HUES6 (cell line): ENCODE data around the gene HOXA3.
A peak's percentile ranks its signal among the peaks of the same experiment; 100 is the strongest.

Source experiments
- H3K27ac ChIP-seq: 2 replicates; pipeline ENCODE4 v1.7.0; 2013; ENCODE audit warnings: low read depth, mild to moderate bottlenecking, low read length, inconsistent platforms
- H3K27me3 ChIP-seq: 2 replicates; pipeline ENCODE4 v1.6.1; 2013; ENCODE audit warnings: low read length; ENCODE audit not compliant: control insufficient read depth, insufficient read depth
- H3K36me3 ChIP-seq: 2 replicates; pipeline ENCODE4 v1.6.1; 2013; ENCODE audit warnings: low read length; ENCODE audit not compliant: control insufficient read depth, insufficient read depth
- H3K4me1 ChIP-seq: 2 replicates; pipeline ENCODE4 v1.6.1; 2013; ENCODE audit warnings: low read length; ENCODE audit not compliant: control insufficient read depth, insufficient read depth
- H3K4me3 ChIP-seq: 2 replicates; pipeline ENCODE4 v1.5.1; 2013; ENCODE audit warnings: low read depth, low read length
- H3K9ac ChIP-seq: one replicate; pipeline ENCODE4 v1.6.1; 2013; ENCODE audit warnings: mild to moderate bottlenecking, low read length
- H3K9me3 ChIP-seq: 2 replicates; pipeline ENCODE4 v1.6.1; 2013; ENCODE audit warnings: low read depth, low read length; ENCODE audit not compliant: control insufficient read depth, insufficient read depth

The HOXA3 gene

DNA sequence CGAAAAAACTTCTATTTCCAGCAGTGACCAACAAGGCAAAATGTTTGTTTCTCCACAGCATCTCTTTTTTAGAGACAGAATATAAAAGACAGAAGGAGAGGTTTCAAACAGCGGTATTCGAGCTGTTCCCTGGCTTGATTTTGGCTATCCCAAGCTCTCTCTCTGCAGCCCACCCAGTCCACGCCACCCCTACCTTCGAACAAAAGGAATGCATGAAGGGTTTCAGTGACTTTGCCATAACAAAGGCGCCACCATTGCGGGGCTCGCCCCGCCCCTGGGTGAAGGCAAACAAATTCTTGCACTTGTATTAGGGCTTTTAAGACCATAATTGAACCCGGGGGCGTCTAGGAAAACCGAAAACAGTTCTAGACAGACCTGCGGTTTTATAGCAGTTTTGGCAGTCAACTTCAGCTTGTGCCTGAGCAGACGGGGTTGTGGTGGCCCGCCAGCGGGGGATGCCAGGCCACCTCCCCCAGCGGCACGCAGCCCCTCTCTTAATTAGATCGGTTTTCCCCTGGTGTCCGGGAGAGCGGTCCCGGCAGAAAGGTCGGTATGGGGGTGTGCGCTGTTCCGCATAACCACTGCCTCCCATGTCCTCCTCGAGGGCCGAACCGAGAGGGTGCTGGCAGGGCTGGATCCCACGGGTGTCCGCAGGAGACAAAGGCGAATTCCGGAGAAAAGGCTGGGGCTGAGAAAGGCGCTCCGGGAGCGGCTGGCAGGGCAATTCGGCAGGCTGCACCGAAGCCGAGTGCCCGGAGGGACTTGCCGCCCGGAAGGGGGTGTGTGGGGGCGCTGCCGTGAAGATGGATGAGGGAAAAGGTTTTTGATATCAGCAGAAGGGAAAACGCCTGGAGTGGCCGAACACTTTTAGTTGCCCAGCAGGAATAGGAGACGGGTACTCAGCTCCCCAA is 35.3 kb upstream of the HOXA3 start:
- peak overlapping the region; percentile 51 for H3K9ac ChIP-seq
- no peaks in the 10 kb centered on the region for H3K9me3 ChIP-seq
- peaks cover 100% of the 10 kb centered on the region for H3K27me3 ChIP-seq
- H3K4me1 ChIP-seq, result peaks cover 49% of the 10 kb centered on the region
- H3K4me3 ChIP-seq, result peak overlapping the region; percentile 37; the same call in 1 of the 2 replicates
- H3K36me3 ChIP-seq, result no peaks in the 10 kb centered on the region
- no peak overlapping the region for H3K27ac ChIP-seq

DNA sequence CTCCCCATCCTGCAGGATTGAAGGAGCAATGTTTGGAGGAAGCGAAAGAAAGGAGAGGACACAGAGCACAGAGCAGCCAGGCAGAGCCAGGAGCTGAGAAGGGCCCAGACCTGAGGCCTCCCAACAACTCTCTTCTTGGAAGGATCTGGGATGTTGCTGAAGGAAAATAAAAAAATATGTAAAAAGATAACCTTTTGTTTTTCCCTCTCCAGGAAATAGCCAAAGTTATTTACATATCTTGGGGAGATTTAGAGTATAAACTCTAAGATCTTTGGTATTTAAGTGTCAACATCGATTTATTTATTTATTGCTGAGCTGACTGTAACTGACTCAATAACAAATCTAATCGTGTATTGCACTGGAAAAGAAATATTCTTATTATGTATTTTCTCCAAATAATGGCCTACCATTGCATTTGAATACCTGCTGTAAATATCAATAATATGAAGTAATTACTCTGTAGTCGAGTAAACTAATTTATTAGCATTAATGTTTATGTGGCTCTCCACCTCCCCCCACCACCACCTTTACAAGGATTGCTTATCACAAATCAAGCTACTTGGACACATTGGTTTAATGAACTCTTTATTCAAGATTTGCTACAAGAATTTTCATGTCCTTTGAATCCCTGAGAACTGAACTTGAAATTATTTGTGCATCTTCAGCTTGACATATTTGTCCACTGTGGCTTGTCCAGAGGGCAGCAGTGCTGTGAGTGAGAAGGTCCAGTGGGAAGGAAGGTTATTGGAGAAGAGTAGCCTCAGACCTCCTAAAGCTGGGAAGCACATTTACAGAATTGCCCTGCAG is 34.5 kb upstream of the HOXA3 start:
- Histone ChIP-seq H3K4me1 (peaks cover 46% of the 10 kb centered on the region), H3K36me3 (no peaks in the 10 kb centered on the region), H3K4me3 (peak overlapping the region; percentile 43; the same call in 1 of the 2 replicates)

DNA sequence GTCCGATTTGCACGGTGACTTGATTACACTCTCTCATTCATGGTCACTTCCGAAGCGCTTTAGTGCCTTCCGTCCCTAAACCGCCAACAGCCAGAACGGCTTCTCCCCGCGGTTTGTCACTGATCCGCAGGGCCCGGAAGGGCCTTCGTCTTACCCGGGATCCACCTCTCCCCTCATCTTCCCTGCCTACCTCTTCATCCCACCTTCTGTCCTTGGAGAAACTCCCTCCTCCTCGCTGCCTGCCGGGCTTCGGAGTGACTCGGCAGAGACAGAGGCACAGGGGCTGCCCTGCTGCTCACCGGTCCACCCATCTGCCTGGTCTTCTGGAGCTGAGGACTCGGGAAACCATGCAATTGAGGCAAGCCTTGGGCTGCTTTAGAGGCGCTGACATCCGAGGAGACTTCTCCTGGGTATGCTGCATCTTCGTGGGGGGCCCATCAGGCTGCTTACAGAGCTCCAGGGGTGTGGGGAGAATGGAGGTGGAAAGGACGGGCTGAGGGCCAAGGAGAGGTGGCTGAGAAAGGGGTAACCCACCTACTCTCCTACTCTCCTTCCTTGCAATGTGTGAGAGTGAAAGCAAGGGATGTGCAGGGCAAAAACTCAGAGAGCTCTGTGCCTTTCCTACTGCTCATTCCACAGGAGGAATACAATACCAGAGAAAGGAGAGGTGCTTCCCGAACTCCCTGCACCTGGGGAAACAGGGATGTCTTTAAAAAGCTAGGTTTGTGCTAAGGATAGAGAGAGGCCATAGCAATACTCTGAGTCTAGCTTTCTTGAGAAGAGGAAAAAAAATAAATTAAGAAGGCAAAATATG is 33.7 kb upstream of the HOXA3 start:
- H3K4me3 ChIP-seq, result peak overlapping the region; percentile 43
- H3K4me1 ChIP-seq, result peaks cover 44% of the 10 kb centered on the region
- H3K36me3 ChIP-seq, result no peaks in the 10 kb centered on the region
- H3K27me3 ChIP-seq, result peaks cover 100% of the 10 kb centered on the region
- H3K9ac ChIP-seq, result peak overlapping the region; percentile 54
- no peaks in the 10 kb centered on the region for H3K9me3 ChIP-seq
- no peak overlapping the region for H3K27ac ChIP-seq

More for the DNA sequence above, 34.5 kb upstream of the HOXA3 start:
- Histone ChIP-seq H3K9ac (no peak overlapping the region), H3K27me3 (peaks cover 100% of the 10 kb centered on the region), H3K27ac (no peak overlapping the region), H3K9me3 (no peaks in the 10 kb centered on the region)

DNA sequence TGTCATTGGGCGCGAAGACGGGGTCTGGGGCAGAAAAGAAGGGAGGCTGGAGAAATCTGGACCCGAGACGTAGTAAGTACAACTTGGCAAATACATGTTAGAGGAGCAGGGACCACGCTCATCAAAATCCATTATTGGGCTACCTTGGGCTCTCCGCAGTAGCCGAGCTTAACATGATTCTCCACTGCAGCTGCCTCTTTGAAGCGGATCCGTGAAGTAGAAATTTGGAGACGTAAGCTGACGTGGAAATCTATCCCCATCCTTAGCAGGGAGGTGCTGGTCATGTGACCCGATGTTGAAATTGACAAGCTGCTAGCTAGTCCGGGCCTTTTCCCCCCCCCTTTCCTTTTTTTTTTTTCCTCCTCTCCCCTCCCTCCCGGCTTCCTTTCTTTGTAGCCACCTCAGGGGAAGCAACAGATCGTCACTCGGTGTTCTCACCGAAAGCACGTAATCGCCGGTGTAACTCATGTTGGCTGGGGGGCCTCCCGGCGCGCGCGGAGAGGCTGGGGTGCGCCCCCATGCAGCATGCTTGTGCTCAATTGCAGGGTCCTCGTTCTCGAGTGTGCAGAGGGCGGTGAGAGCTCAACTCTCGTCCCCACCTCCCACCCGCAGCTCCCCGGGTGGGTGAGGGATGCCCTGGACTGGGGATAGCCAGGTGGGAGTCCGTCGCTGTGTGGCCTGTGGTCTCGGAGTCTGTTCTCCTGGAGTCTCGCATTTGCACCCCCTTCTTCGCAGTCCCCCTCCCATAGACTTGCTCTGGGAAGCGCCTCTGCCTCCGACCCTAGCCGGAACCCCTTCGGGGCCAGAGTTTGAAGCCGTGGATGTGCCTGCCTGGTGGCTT is 32.9 kb upstream of the HOXA3 start, which contains the start of gene HOXA11:
Gene HOXA11, minus strand, starts transcription at position 220 of the 841 bp plus-strand sequence. Its CDS starts 88 bp downstream, at position 132.
- Histone ChIP-seq H3K9ac (peak within 1 kb of the TSS; percentile 54), H3K27ac (no peak within 1 kb of the TSS), H3K36me3 (no peaks in the 10 kb centered on the region), H3K27me3 (peaks cover 100% of the 10 kb centered on the region), H3K9me3 (no peaks in the 10 kb centered on the region), H3K4me3 (peak within 1 kb of the TSS; percentile 43), H3K4me1 (peaks cover 44% of the 10 kb centered on the region)

DNA sequence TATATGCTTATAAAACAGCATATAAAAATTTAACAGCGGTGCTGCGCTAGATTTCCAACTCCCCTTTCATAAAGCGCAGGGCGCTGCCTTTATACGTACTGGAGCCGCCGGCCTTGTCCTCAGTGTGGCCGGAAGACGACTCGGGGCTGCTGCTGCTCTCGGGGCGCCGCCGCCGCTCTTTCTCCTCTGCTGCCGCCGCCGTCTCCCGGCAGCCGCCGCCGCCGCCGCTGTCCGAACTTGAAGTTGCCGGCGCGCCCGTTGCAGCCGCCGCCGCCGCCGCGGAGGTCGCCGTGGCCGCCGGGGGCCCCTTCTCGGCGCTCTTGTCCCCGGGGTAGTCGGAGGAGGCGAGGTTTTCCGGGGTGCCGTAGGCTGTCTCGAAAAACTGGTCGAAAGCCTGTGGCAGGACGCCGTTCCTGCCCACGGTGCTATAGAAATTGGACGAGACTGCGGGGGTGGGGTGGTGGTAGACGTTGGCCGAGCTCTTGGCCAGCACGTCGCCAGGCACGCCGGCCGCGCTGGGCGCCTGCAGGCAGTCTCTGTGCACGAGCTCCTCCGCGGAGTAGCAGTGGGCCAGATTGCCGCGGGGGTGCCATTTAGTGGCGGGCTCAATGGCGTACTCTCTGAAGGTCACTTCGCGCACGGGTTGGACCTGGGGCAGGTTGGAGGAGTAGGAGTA is 32.1 kb upstream of the HOXA3 start:
- Histone ChIP-seq H3K4me3 (peak overlapping the region; percentile 43), H3K9me3 (no peaks in the 10 kb centered on the region), H3K27me3 (peaks cover 100% of the 10 kb centered on the region), H3K4me1 (peaks cover 45% of the 10 kb centered on the region), H3K9ac (peak overlapping the region; percentile 50), H3K27ac (no peak overlapping the region), H3K36me3 (no peaks in the 10 kb centered on the region)

DNA sequence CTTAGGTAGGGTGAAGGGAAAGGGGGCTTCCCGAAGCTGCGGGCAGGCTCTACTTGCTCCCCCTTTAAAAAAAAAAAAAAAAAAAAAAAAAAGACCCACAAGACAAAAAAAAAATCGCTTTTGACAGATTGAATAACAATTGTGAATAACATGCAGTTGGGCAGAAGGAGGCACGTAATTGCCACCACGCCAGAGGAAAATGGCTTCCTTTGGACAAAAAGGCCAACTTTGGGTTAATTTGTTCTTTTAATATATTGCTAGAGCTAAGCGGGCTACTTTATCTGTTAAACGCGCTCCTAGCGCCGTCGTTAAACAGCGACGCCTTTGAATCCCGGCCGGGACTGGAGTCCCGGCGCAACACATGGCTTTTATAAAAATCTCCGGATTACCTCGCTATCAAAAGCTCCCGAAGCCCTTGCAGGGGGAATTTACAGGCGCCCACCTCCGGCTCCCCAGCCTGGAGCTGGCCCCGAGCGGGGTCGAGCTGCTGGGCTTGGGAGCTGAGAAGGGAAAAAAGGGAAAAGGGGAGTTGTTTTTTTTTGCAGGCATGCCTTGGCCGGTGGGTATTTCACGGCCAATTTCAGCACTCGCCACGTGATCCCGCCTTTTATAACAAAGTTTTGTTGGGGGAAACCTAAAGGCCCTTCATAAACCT is 31.4 kb upstream of the HOXA3 start:
- Histone ChIP-seq H3K9me3 (no peaks in the 10 kb centered on the region), H3K4me3 (peak overlapping the region; percentile 43; the same call in 1 of the 2 replicates), H3K27me3 (peaks cover 100% of the 10 kb centered on the region), H3K27ac (no peak overlapping the region), H3K36me3 (no peaks in the 10 kb centered on the region), H3K9ac (peak overlapping the region; percentile 50), H3K4me1 (peaks cover 43% of the 10 kb centered on the region)

DNA sequence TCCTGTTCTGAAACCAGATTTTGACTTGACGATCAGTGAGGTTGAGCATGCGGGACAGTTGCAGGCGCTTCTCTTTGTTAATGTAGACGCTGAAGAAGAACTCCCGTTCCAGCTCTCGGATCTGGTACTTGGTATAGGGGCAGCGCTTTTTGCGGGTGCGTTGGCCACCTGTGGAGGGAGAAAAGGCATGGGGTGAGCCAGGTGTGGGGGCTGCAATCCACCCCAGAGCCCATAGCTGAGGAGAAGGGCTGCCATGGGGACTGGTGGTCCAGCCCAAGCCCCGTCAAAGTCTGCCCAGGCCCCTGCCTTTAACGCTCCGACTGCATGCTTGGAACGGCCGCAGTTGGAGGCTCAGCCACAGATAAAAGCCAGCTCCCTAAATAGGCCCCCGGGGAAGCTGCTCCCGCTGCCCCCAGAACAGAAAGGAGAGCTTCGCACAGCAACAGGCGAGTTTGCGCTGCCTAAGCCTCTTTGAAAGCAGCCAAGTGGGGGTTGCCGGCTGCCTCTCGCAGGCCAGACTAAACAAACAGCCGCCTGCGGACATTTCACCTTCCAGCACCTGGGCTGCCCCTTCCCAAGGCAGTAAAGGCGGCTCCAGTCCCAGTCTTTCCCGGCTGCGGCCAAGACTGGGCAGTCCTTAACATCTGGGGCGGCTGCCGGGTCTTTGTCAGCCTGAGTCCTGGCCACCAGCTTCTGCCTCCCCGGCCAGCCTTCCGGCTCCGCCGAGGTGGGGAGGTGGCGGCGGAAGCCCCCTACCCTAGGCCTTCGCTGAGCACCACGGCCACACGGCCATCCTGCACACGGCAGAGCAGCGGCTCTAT is 30.7 kb upstream of the HOXA3 start:
- Histone ChIP-seq H3K4me3 (peak overlapping the region; percentile 43; the same call in 1 of the 2 replicates), H3K9me3 (no peaks in the 10 kb centered on the region), H3K27me3 (peaks cover 100% of the 10 kb centered on the region), H3K9ac (peak overlapping the region; percentile 50), H3K27ac (no peak overlapping the region), H3K36me3 (no peaks in the 10 kb centered on the region), H3K4me1 (peaks cover 39% of the 10 kb centered on the region)

DNA sequence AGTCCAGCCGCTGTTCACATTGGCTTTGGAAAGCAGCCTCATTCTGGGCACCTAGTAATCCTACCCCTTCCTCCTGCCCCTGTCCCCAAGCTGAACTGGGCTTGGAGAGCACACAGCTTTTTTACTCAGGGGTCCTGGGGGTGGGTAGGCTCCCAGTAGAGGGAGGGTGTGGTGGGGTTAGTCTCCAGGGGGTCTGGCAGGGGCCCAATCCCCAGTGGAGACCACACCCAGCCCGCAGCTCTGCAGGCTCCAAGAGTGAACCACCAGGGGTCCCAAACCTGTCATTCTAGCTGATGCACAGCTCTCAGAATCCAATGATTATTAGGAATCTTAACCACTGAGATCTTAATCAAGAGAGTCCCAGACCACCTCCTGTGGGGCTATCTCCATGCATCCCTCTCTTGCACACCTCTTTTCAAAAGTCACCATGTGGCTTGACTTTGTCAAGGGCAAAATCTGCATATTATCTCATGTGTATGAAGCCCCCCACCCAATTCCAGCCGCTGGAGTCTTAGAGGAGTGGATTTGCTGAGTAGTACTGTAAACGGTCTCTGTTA is 30.0 kb upstream of the HOXA3 start:
- Histone ChIP-seq H3K4me3 (peak overlapping the region; percentile 43; the same call in 1 of the 2 replicates), H3K27ac (no peak overlapping the region), H3K27me3 (peaks cover 100% of the 10 kb centered on the region), H3K4me1 (peaks cover 32% of the 10 kb centered on the region), H3K9me3 (no peaks in the 10 kb centered on the region), H3K36me3 (no peaks in the 10 kb centered on the region), H3K9ac (peak overlapping the region; percentile 50)
